ENCODE data around the gene REXO1. TPM values are rescaled to one million over a fixed set of nuclear protein-coding genes. Genes with fewer than 3 reads are reported as not detected.

REXO1 gene
- total and polyA plus RNA-seq, 2 donors (not counting 3 experiments of a cell fraction or from before 2014, with no cell fraction given) = 41.1 to 56.9 TPM

DNA sequence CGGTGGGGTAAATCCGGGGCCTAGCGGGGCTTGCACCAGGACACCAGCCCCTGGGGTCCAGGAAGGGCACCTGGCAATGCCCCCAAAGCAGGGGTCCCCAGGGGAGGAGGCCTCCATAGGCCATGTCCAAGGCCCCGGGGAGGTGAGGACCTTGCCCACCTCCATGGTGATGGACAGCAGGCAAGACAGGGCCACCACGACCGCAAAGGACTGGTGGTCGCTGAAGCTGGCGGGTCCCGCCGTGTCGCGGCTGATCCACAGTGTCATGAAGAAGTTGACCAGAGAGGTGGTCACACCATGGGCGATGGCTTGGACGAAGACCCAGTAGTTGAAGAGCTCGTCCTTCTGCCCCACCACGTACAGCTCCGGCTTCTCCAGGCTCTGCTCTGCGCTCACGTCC, 63.0 kb downstream of the REXO1 start:
- H3K4me3 ChIP-seq (replicated peaks in 1 of 3; ENCODE audit: insufficient read depth in 1 of 3, low read depth in 1 of 3, low read length in 3 of 3) = no peak overlapping the region
- DNase-seq (ENCODE audit: low read depth, low spot score) (no peak), FAIRE-seq (no peak)
- H3K27ac ChIP-seq (ENCODE audit: insufficient read depth, low read depth, low read length) = no peak overlapping the region
- dilution Hi-C loops (cut with MboI; ENCODE audit: extremely low pct_ligation_motif_present, low sequenced_read_pairs) = no loop called here
- H3K9me3 ChIP-seq (replicated peaks; ENCODE audit: control insufficient read depth, insufficient read depth, low read length) = no peaks in the 10 kb centered on the region
- no TSS peak for BruUV-seq (replicated peaks)
- H2AFZ ChIP-seq (ENCODE audit: low read depth, low read length) = no peak overlapping the region
- no peaks in the 10 kb centered on the region for H4K20me1 ChIP-seq (replicated peaks; ENCODE audit: control insufficient read depth, extremely low read depth, insufficient read depth, low read length)
- ChIA-PET CTCF (interaction anchor here (0.7 to 6.1 kb wide), 4 partner anchors 10 to 239 kb away, joined by 3 to 58 read pairs (median 4); no protein-coding TSS in a partner anchor), POLR2A (no interaction called here)
- H3K27me3 ChIP-seq (ENCODE audit: control insufficient read depth in 2 of 2, insufficient read depth in 2 of 2, low read length in 2 of 2) = no peaks in the 10 kb centered on the region
- no peaks in the 10 kb centered on the region for H3K4me1 ChIP-seq (ENCODE audit: control insufficient read depth, extremely low read depth, insufficient read depth, low read length)
- intact Hi-C loops (cut with micrococcal nuclease) = loop anchor here (5.0 kb wide), 1 partner anchor 42 kb away; no protein-coding TSS in a partner anchor
- H3K4me2 ChIP-seq (ENCODE audit: insufficient read depth, low read length) = no peak overlapping the region
- no peaks in the 10 kb centered on the region for H3K9me1 ChIP-seq (replicated peaks; ENCODE audit: control insufficient read depth, extremely low read depth, insufficient read depth, low read length)
- H3K36me3 ChIP-seq (ENCODE audit: control insufficient read depth in 2 of 2, extremely low read depth in 1 of 2, insufficient read depth in 2 of 2, low read length in 2 of 2) = no peaks in the 10 kb centered on the region
- no peaks in the 10 kb centered on the region for H3K79me2 ChIP-seq (ENCODE audit: control insufficient read depth, insufficient read depth, low read length)
- no peak for TF ChIP-seq POLR2AphosphoS5 (IDR thresholded peaks at IDR 0.05; ENCODE audit: insufficient read depth, low read depth, low read length)
- TF ChIP-seq CTCF (IDR thresholded peaks at IDR 0.05; ENCODE audit: extremely low read depth in 1 of 2, insufficient read depth in 1 of 2, low read depth in 1 of 2, low read length in 2 of 2) = no peak
- TF ChIP-seq GATA2 (IDR thresholded peaks at IDR 0.05; ENCODE audit: insufficient read depth, insufficient read length, low read depth, low read length) = no peak
- no peak for TF ChIP-seq FOS (IDR thresholded peaks at IDR 0.05; ENCODE audit: borderline replicate concordance, insufficient read depth, low read length)
- no peak for TF ChIP-seq MYC (IDR thresholded peaks at IDR 0.05; ENCODE audit: low read depth, low read length)
- TF ChIP-seq POLR2A (IDR thresholded peaks at IDR 0.05; ENCODE audit: low read depth, low read length) = no peak
- no peak for TF ChIP-seq JUN (IDR thresholded peaks at IDR 0.05; ENCODE audit: borderline replicate concordance, insufficient read depth, insufficient read length, low read depth)
- TF ChIP-seq, protein P1, sequence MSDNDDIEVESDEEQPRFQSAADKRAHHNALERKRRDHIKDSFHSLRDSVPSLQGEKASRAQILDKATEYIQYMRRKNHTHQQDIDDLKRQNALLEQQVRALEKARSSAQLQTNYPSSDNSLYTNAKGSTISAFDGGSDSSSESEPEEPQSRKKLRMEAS (IDR thresholded peaks at IDR 0.05; ENCODE audit: insufficient read depth, insufficient read length) = no peak
- no peak for TF ChIP-seq EZH2 (IDR thresholded peaks at IDR 0.05; ENCODE audit: borderline replicate concordance, low read depth, low read length, severe bottlenecking)
- no peak overlapping the region for H3K9ac ChIP-seq (replicated peaks; ENCODE audit: extremely low read depth, insufficient read depth, low read length)

Measured in endothelial cell of umbilical vein (primary cell).